RWPE1 (cell line): ENCODE results near the gene TMEM198.

Experiments
- CTCF ChIA-PET: fragments of 350-600 bp; sonication (Branson Sonifier 250); formaldehyde crosslinking; extraction: SDS; loops from one replicate; lab custom pipeline; 2021; lab: Yijun Ruan, JAX
- POLR2A ChIA-PET: fragments of 400-600 bp; formaldehyde crosslinking; extraction: SDS; loops from one replicate; lab custom pipeline; 2020; ENCODE audit warnings: antibody characterized with exemption; ENCODE audit not compliant: low non-redundant PET; lab: Yijun Ruan, JAX
- DNase-seq: peaks from one replicate; pipeline ENCODE4 v3.0.0; 2012; ENCODE audit warnings: low spot score
- H3K27ac ChIP-seq: fragments of 450-650 bp; 2 replicates; pipeline ENCODE4 v1.5.1; 2017
- CTCF ChIP-seq: fragments of 450-650 bp; conservative IDR thresholded peaks from 2 replicates; pipeline ENCODE4 v1.5.1; 2017; ENCODE audit warnings: low read depth, mild to moderate bottlenecking

The TMEM198 gene

GRCh38 chr2:219538504-219538951 is 5.3 kb upstream of the TMEM198 start:
- peak overlapping the region; percentile 64 for H3K27ac ChIP-seq

GRCh38 chr2:219538956-219539788 is 4.7 kb upstream of the TMEM198 start:
- peak overlapping the region; percentile 64 for H3K27ac ChIP-seq
- POLR2A ChIA-PET, result no interaction called here
- DNase-seq, result no peak
- TF ChIP-seq CTCF, result no peak
- CTCF ChIA-PET, result interaction anchor here (5.5 kb wide), 1 partner anchor 9 kb away, joined by 25 read pairs; no protein-coding TSS in a partner anchor

More at GRCh38 chr2:219538504-219538951, 5.3 kb upstream of the TMEM198 start:
- ChIA-PET CTCF (interaction anchor here (0.6 to 5.5 kb wide), 3 partner anchors 8 to 140 kb away, joined by 3 to 25 read pairs (median 3); no protein-coding TSS in a partner anchor), POLR2A (no interaction called here)
- DNase-seq, result no peak
- no peak for TF ChIP-seq CTCF

- no peak for TF ChIP-seq CTCF
- POLR2A ChIA-PET, result no interaction called here
- DNase-seq, result no peak
- 0 out of 2 replicates have a peak overlapping the region, but pooled peaks have one; percentile 64 for H3K27ac ChIP-seq
- CTCF ChIA-PET, result interaction anchor here (0.6 to 5.5 kb wide), 7 partner anchors 10 to 341 kb away, joined by 3 to 25 read pairs (median 4); a partner anchor contains a TSS
Observed at GRCh38 chr2:219539926-219540678, 3.7 kb upstream of the TMEM198 start.

GRCh38 chr2:219540784-219541504 is 2.9 kb upstream of the TMEM198 start:
- H3K27ac ChIP-seq, result no peak overlapping the region
- ChIA-PET CTCF (interaction anchor here (0.5 to 5.5 kb wide), 21 partner anchors 10 to 1584 kb away, joined by 3 to 25 read pairs (median 3); a partner anchor contains a TSS), POLR2A (no interaction called here)
- TF ChIP-seq CTCF, result no peak
- DNase-seq, result no peak

GRCh38 chr2:219541611-219542180 is 2.1 kb upstream of the TMEM198 start:
- H3K27ac ChIP-seq, result peak overlapping the region; percentile 19; the same call in 1 of the 2 replicates
- DNase-seq, result peak; percentile 76
- TF ChIP-seq CTCF, result peak; percentile 98
- POLR2A ChIA-PET, result no interaction called here
- CTCF ChIA-PET, result interaction anchor here (0.5 to 5.5 kb wide), 24 partner anchors 9 to 1584 kb away, joined by 3 to 25 read pairs (median 3); no protein-coding TSS in a partner anchor
